DMS79 treated with DMSO at 0.1 percent for 48 hours (cell line): Measurements from ENCODE around the gene ABCC6.
"Not testable (repeated sequence)": the region's sequence is repeated elsewhere in the genome, so short reads cannot be mapped to it uniquely, and the experiment has no call there.

Source experiments
- DNase-seq: peaks from one replicate; lab custom pipeline; 2025; lab: John Stamatoyannopoulos, UW

ABCC6 gene

GRCh38 chr16:16112450-16113053, 110.7 kb downstream of the ABCC6 start:
- DNase-seq, result no peak

GRCh38 chr16:16111639-16112038, 111.7 kb downstream of the ABCC6 start:
- no peak for DNase-seq

- no peak for DNase-seq
Measured at GRCh38 chr16:16110111-16110490, 113.2 kb downstream of the ABCC6 start.

GRCh38 chr16:16109453-16110110, 113.7 kb downstream of the ABCC6 start:
- DNase-seq, result no peak

- no peak for DNase-seq
Measured at GRCh38 chr16:16108759-16109158, 114.5 kb downstream of the ABCC6 start.

GRCh38 chr16:16107839-16108238, 115.5 kb downstream of the ABCC6 start:
- DNase-seq, result no peak

- no peak for DNase-seq
Measured at GRCh38 chr16:16106466-16106865, 116.8 kb downstream of the ABCC6 start.

GRCh38 chr16:16105646-16106045, 117.6 kb downstream of the ABCC6 start:
- no peak for DNase-seq

- not testable (repeated sequence) for DNase-seq
Measured at GRCh38 chr16:16104804-16105141, 118.5 kb downstream of the ABCC6 start.

GRCh38 chr16:16104132-16104803, 119.0 kb downstream of the ABCC6 start:
- not testable (repeated sequence) for DNase-seq

GRCh38 chr16:16102738-16103137, 120.6 kb downstream of the ABCC6 start:
- DNase-seq, result no peak

GRCh38 chr16:16101585-16101984, 121.7 kb downstream of the ABCC6 start:
- DNase-seq, result no peak

GRCh38 chr16:16100631-16101030, 122.7 kb downstream of the ABCC6 start:
- no peak for DNase-seq

- DNase-seq, result no peak
Measured at GRCh38 chr16:16099320-16099719, 124.0 kb downstream of the ABCC6 start.
